Hepatocyte (in vitro differentiated cells): ENCODE data around the gene CRK. TPM values are rescaled to one million over a fixed set of nuclear protein-coding genes. Genes with fewer than 3 reads are reported as not detected.

Source experiments
- DNase-seq: peaks from one replicate; pipeline ENCODE4 v3.0.0-alpha.2; 2016; ENCODE audit warnings: low spot score
- H2AFZ ChIP-seq: fragments of 200-600 bp; sonication (generic); 2 replicates; pipeline ENCODE4 v1.6.0; 2016; ENCODE audit warnings: antibody characterized with exemption, mild to moderate bottlenecking
- H3K27ac ChIP-seq: fragments of 200-600 bp; sonication (generic); 2 replicates; pipeline ENCODE4 v1.5.1; 2016; ENCODE audit warnings: mild to moderate bottlenecking
- H3K27me3 ChIP-seq: fragments of 200-600 bp; sonication (generic); 2 replicates; pipeline ENCODE4 v1.6.1; 2016
- H3K36me3 ChIP-seq: fragments of 200-600 bp; sonication (generic); replicated peaks from 2 replicates; pipeline ENCODE4 v1.5.1; 2016; ENCODE audit warnings: low read depth; ENCODE audit not compliant: insufficient read depth
- H3K4me1 ChIP-seq: fragments of 200-600 bp; sonication (generic); 2 replicates; pipeline ENCODE4 v1.5.1; 2016; ENCODE audit warnings: mild to moderate bottlenecking, moderate library complexity; ENCODE audit not compliant: insufficient read depth
- H3K4me2 ChIP-seq: fragments of 200-600 bp; sonication (generic); 2 replicates; pipeline ENCODE4 v1.6.0; 2016
- H3K4me3 ChIP-seq: fragments of 200-600 bp; sonication (generic); 2 replicates; pipeline ENCODE4 v1.5.1; 2016; ENCODE audit warnings: mild to moderate bottlenecking
- H3K79me2 ChIP-seq: fragments of 200-600 bp; sonication (generic); 2 replicates; pipeline ENCODE4 v1.6.0; 2017; ENCODE audit warnings: mild to moderate bottlenecking
- H3K9me2 ChIP-seq: fragments of 200-600 bp; sonication (generic); replicated peaks from 2 replicates; pipeline ENCODE4 v1.6.0; 2017; ENCODE audit warnings: mild to moderate bottlenecking; ENCODE audit not compliant: insufficient read depth
- H3K9me3 ChIP-seq: fragments of 200-600 bp; sonication (generic); 2 replicates; pipeline ENCODE4 v1.5.1; 2016; ENCODE audit warnings: low read depth, mild to moderate bottlenecking
- H4K20me1 ChIP-seq: fragments of 200-600 bp; sonication (generic); 2 replicates; pipeline ENCODE4 v1.6.0; 2016; ENCODE audit warnings: mild to moderate bottlenecking; ENCODE audit not compliant: insufficient read depth, poor library complexity, severe bottlenecking
- CTCF ChIP-seq: fragments of 200-600 bp; sonication (generic); IDR thresholded peaks from 2 replicates; pipeline ENCODE4 v1.5.1; 2016; ENCODE audit warnings: antibody characterized with exemption, mild to moderate bottlenecking; ENCODE audit not compliant: poor library complexity
- EZH2 ChIP-seq: fragments of 200-600 bp; sonication (generic); IDR thresholded peaks from 2 replicates; pipeline ENCODE4 v1.6.1; 2016; ENCODE audit warnings: antibody characterized with exemption, mild to moderate bottlenecking, borderline replicate concordance
- EZH2phosphoT487 ChIP-seq: fragments of 200-600 bp; sonication (generic); IDR thresholded peaks from one replicate; pipeline ENCODE4 v1.6.1; 2018; ENCODE audit warnings: antibody characterized with exemption, mild to moderate bottlenecking, low read depth, moderate library complexity; ENCODE audit not compliant: unreplicated experiment, severe bottlenecking
- WGBS: methylation state at CpG from one replicate; pipeline ENCODE4 v1.1.6; 2016; ENCODE audit warnings: low lambda C conversion rate; ENCODE audit errors: missing lambda C conversion rate; 5-methylcytosine and 5-hydroxymethylcytosine counted together
- polyA plus RNA-seq: library from polyadenylated mRNA; unstranded; fragments of >200 nt; fragmentation: Nextera tagmentation; extraction: Ambion mirVana; gene quantifications from 2 replicates; pipeline ENCODE4 v1.2.1, GENCODE V29; 2016
- total RNA-seq: library from RNA; depleted of rRNA; stranded (reverse); fragments of >200 nt; gene quantifications from 2 replicates; pipeline ENCODE4 v1.2.3, GENCODE V29; 2014

The CRK gene
- total and polyA plus RNA-seq, 2 experiments from 2014 or later, result 66.5 to 72.1 TPM

DNA sequence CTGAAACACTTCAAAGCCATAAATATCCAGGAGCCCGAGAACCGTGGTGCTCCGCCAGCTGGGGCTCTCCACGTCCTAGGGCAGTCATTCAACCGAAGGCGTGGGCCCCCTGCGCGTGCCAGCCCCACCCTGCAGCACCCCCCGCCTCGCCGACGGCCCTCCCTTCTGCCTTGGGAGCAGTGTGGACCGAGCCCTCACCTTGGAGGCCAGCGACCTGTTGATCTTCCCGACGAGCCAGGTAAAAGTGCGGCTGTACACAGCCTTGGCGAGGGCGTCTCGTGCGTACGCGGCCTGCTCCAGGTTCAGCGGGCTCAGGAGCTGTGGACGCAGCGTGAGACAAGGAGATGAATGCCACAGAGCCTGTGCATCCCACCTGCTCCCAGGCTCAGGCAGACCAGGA is 22.4 kb upstream of the CRK start:
- no peak overlapping the region for H3K27ac ChIP-seq
- WGBS, result 97% methylated on average over 15 of the region's 26 CpGs
- H4K20me1 ChIP-seq, result no peaks in the 10 kb centered on the region
- no peak overlapping the region for H3K4me3 ChIP-seq
- no peaks in the 10 kb centered on the region for H3K9me3 ChIP-seq
- no peaks in the 10 kb centered on the region for H3K36me3 ChIP-seq
- DNase-seq, result no peak
- peaks cover 5% of the 10 kb centered on the region for H3K79me2 ChIP-seq
- H3K9me2 ChIP-seq, result no peaks in the 10 kb centered on the region
- no peaks in the 10 kb centered on the region for H3K4me1 ChIP-seq
- no peaks in the 10 kb centered on the region for H3K27me3 ChIP-seq
- no peak for TF ChIP-seq EZH2
- TF ChIP-seq EZH2phosphoT487, result no peak
- no peak for TF ChIP-seq CTCF
- H2AFZ ChIP-seq, result no peak overlapping the region
- H3K4me2 ChIP-seq, result no peak overlapping the region

GRCh38 chr17:1475321-1475854 is 19.4 kb upstream of the CRK start:
- no peaks in the 10 kb centered on the region for H4K20me1 ChIP-seq
- H3K36me3 ChIP-seq, result no peaks in the 10 kb centered on the region
- TF ChIP-seq EZH2 (no peak), EZH2phosphoT487 (no peak), CTCF (no peak)
- H3K4me2 ChIP-seq, result no peak overlapping the region
- no peaks in the 10 kb centered on the region for H3K9me2 ChIP-seq
- no peak for DNase-seq
- no peaks in the 10 kb centered on the region for H3K27me3 ChIP-seq
- H3K4me1 ChIP-seq, result no peaks in the 10 kb centered on the region
- H2AFZ ChIP-seq, result no peak overlapping the region
- H3K9me3 ChIP-seq, result no peaks in the 10 kb centered on the region
- no peaks in the 10 kb centered on the region for H3K79me2 ChIP-seq
- no peak overlapping the region for H3K27ac ChIP-seq
- H3K4me3 ChIP-seq, result no peak overlapping the region
- 94% methylated on average over 15 of the region's 15 CpGs for WGBS

DNA sequence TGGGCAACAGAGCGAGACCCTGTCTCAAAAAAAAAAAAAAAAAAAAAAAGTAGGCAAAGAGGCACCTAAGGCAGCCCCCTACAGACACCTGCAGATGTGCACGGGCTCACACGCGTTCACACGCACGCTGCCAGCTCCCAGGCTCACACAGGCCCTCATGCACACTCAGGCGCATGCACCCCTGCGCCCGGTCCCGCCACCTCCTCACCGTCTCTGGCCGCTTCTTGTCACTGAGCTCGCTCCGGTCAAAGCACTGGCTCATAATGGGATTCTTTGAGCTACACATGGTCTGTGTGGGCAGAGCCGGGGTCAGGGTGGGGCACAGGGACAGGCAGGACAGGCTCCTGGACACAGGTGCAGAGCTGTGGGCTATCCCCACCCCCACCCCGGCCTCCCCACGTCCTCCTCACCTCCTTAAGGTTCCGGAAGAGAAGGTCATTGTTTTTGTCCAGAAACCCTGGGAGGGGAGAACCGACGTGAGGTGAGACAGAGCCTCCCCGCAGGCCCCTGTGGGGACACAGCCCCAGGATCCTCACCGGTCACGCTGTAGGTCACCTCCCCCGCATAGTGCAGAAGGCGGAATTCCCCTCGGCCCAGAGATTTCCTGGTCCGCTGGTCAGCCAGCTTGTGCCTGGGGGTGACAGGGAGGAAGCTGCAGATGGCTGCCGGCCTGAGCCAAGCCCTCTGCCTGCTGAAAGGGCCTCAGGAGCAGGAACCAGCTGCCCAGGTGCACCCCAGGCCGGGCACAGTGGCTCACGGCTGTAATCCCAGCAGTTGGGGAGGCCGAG is 18.6 kb upstream of the CRK start:
- Histone ChIP-seq H3K27ac (no peak overlapping the region), H3K79me2 (no peaks in the 10 kb centered on the region), H3K36me3 (no peaks in the 10 kb centered on the region), H3K4me2 (no peak overlapping the region), H2AFZ (no peak overlapping the region), H3K9me3 (no peaks in the 10 kb centered on the region), H3K27me3 (no peaks in the 10 kb centered on the region), H4K20me1 (no peaks in the 10 kb centered on the region), H3K9me2 (no peaks in the 10 kb centered on the region), H3K4me1 (no peaks in the 10 kb centered on the region), H3K4me3 (no peak overlapping the region)
- DNase-seq, result no peak
- no peak for TF ChIP-seq EZH2phosphoT487
- no peak for TF ChIP-seq CTCF
- 94% methylated on average over 31 of the region's 31 CpGs for WGBS
